GDM1 (cell line): ENCODE data around the gene EPS8L3.

Experiments used
- DNase-seq: peaks from one replicate; lab custom pipeline; 2025; lab: John Stamatoyannopoulos, UW

Gene EPS8L3

DNA sequence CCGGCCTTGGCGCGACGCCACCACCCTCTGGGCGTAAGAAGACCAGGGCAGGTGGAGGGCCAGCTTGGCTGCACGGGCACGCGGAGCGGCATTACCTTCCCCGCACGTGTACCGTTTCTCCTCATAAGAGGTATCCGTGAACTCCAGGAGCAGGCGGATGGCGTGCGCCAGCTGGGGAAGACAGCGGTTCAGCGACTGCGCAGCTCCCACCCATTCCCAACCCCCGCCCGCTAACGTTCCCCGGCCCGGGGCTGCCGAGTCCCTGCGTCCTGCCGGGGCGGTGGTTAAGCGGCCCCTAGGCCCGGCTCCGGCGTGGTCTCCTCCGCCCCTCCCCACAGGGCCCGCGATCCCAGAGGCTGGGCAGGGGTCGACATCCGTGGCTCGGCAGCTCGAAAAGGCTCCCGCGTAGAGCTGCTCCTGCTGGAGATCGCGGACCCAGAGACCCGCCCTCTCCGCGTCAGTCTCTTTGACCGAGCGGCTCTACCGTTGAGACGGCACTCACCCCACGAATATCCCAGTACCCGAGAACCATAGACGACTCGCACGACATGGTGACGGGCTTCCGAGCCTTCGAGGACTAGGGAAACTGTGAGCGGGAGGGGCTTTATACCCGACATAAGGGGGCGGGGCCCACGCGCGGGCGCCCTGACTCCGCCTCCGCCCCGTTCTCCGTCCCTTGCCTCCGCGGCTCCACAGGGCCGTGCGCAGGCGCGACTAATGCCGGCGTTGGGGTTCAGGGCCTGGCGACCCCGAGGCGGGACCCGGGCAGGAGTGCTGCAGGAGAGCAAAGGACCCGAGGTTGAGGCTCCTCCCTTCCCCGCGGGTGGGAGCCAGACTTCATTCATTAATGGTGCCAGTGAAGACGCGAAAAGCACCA, 23.7 kb downstream of the EPS8L3 start:
- peak; percentile 46 for DNase-seq

DNA sequence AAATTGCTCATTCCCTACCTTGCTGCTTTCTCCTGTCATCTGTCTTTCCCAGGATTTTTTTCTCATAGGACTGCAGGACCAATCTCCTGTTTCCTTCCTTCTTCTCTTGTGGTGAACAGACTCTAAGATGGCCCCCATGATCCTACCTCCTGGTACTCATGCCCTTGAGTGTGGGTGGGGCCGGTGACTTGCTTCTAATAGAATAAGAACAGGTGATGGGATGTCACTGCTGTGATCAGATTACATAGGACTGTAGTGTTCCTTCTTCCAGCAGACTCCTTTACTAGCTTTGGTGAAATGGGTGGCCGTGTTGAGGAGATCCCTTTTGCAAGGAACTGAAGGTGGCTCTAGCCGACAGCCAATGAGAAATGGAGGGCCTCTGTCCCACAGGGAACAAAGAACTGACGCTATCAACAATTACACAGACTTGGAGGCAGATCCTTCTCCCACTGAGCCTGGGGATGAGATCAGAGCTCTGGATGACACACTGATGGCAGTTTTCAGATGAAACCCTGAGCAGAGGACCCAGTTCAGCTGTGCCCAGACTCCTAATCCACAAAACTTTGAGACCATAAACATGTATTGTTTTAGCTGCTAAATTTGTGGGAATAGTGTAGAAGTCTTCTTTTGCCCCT, 30.4 kb downstream of the EPS8L3 start:
- DNase-seq, result no peak

DNA sequence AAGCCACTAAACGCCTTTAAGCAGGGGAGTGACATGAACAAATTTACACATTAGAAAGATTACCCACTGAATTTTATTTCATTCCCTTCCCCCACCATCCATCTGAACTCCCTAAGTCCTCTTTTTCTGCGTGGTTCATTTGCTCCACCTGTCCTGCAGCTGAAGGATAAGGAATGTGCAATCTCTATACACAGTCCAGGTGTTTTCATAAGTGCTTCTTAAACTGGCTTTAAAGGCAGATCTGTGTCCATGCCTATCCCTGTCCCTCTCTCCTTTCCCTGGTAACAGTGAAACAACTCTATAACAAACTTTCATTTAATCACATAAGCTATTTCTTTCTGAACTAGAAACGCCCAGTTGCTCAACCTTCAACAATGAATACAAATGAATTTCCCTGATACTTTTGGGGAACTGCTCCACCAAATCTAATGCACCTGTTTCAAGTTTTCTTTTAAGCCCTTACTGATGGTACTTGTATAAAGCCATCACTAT, 31.3 kb downstream of the EPS8L3 start:
- no peak for DNase-seq

GRCh38 chr1:109730666-109731065, 33.1 kb downstream of the EPS8L3 start:
- DNase-seq, result no peak

GRCh38 chr1:109728870-109729269, 34.9 kb downstream of the EPS8L3 start:
- no peak for DNase-seq

- DNase-seq, result no peak
Measured at GRCh38 chr1:109726728-109727373, 36.9 kb downstream of the EPS8L3 start.

DNA sequence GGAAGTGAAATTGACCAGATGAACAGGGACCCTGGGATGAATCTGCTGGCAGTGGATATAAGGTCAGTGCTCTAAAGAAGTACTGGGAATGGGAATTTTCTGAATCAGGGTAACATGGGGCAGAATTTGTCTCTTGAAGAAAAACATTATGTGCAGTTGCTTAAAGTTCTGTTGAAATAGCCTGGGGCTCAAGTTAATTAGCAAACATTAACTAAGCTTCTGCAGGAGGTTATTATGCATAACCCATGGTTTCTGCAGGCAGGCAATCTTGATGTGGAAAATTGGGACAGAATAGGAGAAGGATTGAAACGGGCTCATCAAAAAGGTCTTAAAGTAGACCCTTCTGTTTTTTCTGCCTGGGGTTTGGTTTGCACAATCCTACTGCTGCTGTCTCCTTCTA, 37.7 kb downstream of the EPS8L3 start:
- no peak for DNase-seq

GRCh38 chr1:109725510-109725909, 38.2 kb downstream of the EPS8L3 start:
- no peak for DNase-seq

DNA sequence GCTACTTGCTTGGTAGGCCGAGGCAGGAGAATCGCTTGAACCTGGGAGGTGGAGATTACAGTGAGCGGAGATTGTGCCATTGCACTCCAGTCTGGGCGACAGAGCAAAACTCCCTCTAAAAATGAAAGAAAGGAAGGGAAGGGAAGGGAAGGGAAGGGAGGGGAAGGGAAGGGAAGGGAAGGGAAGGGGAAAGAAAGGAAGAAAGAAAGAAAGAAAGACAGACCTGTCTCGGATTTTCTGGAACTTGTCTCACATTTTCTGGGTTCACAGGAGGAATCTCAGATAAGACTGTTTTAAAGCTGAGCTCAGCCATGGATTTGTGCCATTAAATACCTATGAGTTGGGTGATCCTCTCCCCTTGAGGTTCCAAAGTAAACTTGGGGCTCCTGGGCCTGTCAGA, 38.8 kb downstream of the EPS8L3 start:
- DNase-seq, result no peak

DNA sequence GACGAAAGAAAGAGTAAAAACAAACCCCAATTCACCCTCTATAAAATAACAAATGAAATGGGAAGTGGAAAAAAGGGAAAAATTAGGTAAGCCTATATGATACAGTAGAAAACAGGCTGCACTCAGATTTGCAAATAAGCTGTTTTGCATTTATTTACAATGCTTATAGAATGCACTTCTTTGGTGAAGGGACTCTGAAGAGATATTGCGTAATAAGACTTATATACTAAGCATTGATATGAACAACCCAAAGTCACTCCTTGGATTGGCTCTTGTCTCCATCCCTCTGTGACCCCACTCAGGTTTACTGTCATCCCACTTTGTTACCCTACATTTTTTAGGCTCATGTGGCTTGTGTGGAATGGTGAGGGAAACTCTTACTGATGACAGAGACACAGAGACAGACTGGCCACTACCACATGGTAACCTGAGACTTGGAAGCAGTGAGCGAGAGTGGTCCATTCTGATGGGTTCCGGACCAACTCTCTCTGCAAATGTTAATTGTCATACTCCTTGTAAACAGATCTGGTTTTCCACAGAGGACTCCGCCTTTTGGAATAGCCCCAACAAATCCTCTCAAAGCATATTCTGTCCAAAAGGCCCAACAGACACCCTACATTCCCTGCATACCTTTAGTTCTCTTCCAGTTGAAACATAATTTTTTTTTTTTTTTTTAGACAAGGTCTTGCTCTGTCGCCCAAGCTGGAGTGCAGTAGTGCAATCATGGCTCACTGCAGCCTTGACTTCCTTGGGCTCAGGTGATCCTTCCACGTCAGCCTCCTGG, 40.6 kb downstream of the EPS8L3 start:
- DNase-seq, result no peak

DNA sequence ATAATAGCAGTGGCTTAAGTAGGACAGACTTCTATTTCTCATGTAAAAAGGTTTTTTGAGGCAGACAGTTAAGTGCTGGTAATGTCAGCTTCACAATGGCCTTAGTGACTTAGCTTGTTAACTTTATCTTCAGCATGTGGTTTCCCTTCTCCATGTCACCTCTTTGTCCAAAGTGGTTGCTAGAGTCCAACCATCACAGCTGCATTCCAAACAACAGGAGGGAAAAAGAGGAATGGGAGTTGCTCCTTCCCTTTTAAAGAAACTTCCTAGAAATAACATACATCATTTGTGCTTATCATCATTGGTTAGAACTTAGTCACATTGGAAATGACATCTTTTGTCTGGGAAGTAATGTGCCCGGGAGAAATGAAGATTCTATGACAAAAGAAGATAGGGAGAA, 41.8 kb downstream of the EPS8L3 start:
- DNase-seq, result no peak

GRCh38 chr1:109721042-109721441, 42.7 kb downstream of the EPS8L3 start:
- no peak for DNase-seq

- no peak for DNase-seq
Measured at GRCh38 chr1:109719337-109719837, 44.3 kb downstream of the EPS8L3 start.

GRCh38 chr1:109718495-109718894, 45.2 kb downstream of the EPS8L3 start:
- no peak for DNase-seq

- no peak for DNase-seq
Measured at GRCh38 chr1:109717729-109718128, 46.0 kb downstream of the EPS8L3 start.

- no peak for DNase-seq
Measured at GRCh38 chr1:109716570-109717090, 47.1 kb downstream of the EPS8L3 start.

DNA sequence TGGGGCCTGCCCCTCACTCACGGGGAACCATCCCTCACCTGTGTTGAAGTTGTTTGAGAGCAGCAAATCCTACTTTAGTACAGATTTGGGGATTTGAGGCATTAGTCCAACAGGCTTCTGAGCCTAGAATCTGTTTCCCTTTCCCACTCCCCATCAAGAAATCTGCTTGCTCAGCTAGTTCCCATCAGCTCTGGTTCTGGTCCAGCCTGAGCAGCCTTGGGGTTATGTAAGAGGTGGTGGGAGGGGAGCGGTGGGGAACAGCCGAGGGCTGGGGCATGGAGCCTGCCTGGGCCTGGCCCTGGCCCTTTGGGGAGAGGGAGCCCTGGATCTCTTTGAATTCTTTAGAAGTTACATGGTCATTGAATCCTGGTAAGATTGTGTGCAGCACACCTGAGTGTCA, 47.6 kb downstream of the EPS8L3 start:
- no peak for DNase-seq

DNA sequence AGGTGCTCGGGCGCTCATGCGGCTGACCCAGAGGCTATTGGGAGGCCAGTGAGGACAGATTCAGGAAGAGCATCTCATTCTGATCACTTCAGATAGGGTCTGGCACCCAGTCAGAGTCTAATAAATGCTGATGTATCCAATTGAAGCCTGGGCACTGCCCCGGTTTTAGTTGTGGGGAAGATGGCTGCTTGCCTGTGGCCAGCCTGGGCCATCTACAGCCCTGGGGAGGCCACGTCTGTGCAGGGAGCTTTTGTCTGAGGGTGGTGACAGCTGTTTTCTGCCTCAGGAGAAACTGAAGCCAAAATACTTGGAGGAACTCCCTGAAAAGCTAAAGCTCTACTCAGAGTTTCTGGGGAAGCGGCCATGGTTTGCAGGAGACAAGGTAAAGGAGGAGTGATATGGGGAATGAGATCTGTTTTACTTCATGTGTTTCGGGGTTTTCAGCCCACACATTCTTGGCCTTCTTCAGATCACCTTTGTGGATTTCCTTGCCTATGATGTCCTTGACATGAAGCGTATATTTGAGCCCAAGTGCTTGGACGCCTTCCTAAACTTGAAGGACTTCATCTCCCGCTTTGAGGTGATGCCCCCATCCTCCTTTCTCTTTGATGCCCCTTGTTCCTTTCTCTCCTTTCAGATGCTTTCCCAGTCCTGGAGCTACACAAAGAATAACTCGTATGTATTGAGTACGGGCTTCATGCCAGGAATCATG, 48.9 kb downstream of the EPS8L3 start:
- DNase-seq, result no peak

DNA sequence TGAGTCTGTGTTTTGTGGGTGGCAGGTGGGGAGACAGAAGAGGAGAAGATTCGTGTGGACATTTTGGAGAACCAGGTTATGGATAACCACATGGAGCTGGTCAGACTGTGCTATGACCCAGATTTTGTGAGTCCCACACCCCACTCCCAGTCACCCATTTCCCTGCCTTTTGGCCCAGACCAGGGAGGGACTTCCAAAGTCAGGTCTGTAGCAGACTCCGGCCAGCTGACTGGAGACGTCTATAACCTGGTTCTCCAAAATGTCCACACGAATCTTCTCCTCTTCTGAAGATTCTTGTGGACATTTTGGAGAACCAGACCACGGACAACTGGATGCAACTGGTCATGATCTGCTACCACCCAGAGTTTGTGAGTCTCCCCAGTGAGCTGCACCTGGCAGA, 50.1 kb downstream of the EPS8L3 start:
- DNase-seq, result no peak

DNA sequence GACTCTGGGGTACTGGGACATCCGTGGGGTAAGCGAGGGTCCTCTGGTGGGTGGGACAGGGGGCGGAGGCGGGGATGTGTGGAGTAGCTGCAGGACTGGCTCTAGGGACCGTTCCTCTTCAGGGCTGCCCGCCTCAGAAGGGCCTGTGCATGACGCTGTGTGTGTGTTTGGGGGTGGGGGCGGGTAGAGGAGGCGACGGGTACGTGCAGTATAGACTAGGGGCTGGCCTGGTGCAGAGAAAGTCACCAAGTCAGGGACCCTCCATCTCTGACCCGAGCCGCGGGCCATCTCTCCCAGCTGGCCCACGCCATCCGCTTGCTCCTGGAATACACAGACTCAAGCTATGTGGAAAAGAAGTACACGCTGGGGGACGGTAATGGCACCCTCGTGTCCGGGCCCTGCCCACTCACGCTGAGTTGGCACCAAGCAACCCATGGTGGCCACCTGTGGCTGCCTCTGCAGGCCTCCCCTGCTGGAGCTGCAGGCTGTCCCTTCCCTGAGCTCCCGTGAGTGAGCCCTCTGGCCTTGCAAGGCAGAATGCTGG, 51.3 kb downstream of the EPS8L3 start:
- DNase-seq, result no peak
